H1 (cell line): Measurements from ENCODE around the gene RGS3. TPM values are rescaled to one million over a fixed set of nuclear protein-coding genes. Genes with fewer than 3 reads are reported as not detected.

Experiments
- CTCF ChIA-PET: fragments of 300-600 bp; sonication (Branson Sonifier 250); formaldehyde crosslinking; loops from one replicate; lab custom pipeline; 2021; ENCODE audit not compliant: partially characterized antibody; lab: Charles Lee
- POLR2A ChIA-PET: fragments of 300-600 bp; sonication (Branson Sonifier 250); formaldehyde crosslinking; loops from one replicate; lab custom pipeline; 2021; ENCODE audit warnings: inconsistent platforms; ENCODE audit not compliant: partially characterized antibody; lab: Charles Lee
- DNase-seq, 2 experiments: peaks; one replicate each; pipeline versions ENCODE4 v3.0.0 to v3.0.0-alpha.2; 2010 to 2022; ENCODE audit warnings: low spot score in 2 of 2, low read depth in 1 of 2, mixed read lengths in 1 of 2
- FAIRE-seq: peaks from 2 replicates; lab custom pipeline; 2011; peaks lifted over from hg19 to GRCh38; lab: Jason Lieb, UNC
- H2AFZ ChIP-seq: 2 replicates; pipeline ENCODE4 v1.8.1; 2012; ENCODE audit warnings: low read length, inconsistent platforms
- H2AK5ac ChIP-seq: 2 replicates; pipeline ENCODE4 v1.6.1; 2013; ENCODE audit warnings: low read depth, low read length
- H2BK120ac ChIP-seq: replicated peaks from 2 replicates; pipeline ENCODE3; 2013; ENCODE audit warnings: low read depth, low read length, inconsistent platforms
- H2BK12ac ChIP-seq: 2 replicates; pipeline ENCODE4 v1.6.1; 2013; ENCODE audit warnings: low read depth, low read length
- H2BK15ac ChIP-seq: 2 replicates; pipeline ENCODE4 v1.6.1; 2013; ENCODE audit warnings: low read length
- H2BK20ac ChIP-seq: 2 replicates; pipeline ENCODE4 v1.6.1; 2013; ENCODE audit warnings: low read length
- H2BK5ac ChIP-seq: 2 replicates; pipeline ENCODE4 v1.6.1; 2013; ENCODE audit warnings: low read depth, low read length
- H3K14ac ChIP-seq: 2 replicates; pipeline ENCODE4 v1.6.1; 2013; ENCODE audit warnings: inconsistent platforms; ENCODE audit not compliant: insufficient read length
- H3K18ac ChIP-seq: 2 replicates; pipeline ENCODE4 v1.6.1; 2013; ENCODE audit warnings: low read length; ENCODE audit errors: extremely low read depth
- H3K23ac ChIP-seq: 2 replicates; pipeline ENCODE4 v1.6.1; 2013; ENCODE audit warnings: inconsistent platforms; ENCODE audit not compliant: insufficient read length
- H3K23me2 ChIP-seq: 2 replicates; pipeline ENCODE4 v1.6.1; 2013; ENCODE audit warnings: low read depth, low read length
- H3K27ac ChIP-seq: 2 replicates; pipeline ENCODE4 v1.6.1; 2011; ENCODE audit warnings: low read depth, low read length, inconsistent platforms
- H3K27me3 ChIP-seq, 4 experiments: replicated peaks in 1 of 4; 1 replicate in 1 of 4; 2 replicates in 3 of 4; pipeline versions ENCODE4 v1.6.1 to v1.8.1; 2011 to 2013; ENCODE audit warnings: low read length in 3 of 4, mild to moderate bottlenecking in 3 of 4, inconsistent platforms in 2 of 4, mixed read lengths in 2 of 4, moderate library complexity in 1 of 4; ENCODE audit not compliant: control insufficient read depth in 3 of 4, insufficient read depth in 3 of 4; ENCODE audit errors: extremely low read depth in 1 of 4
- H3K36me3 ChIP-seq, 4 experiments: 2 replicates each; pipeline versions ENCODE4 v1.6.1 to v1.8.1; 2011 to 2013; ENCODE audit warnings: mild to moderate bottlenecking in 4 of 4, low read length in 3 of 4, moderate library complexity in 2 of 4, control low read depth in 1 of 4, inconsistent platforms in 1 of 4; ENCODE audit not compliant: insufficient read depth in 4 of 4, control insufficient read depth in 2 of 4
- H3K4ac ChIP-seq: replicated peaks from 2 replicates; pipeline ENCODE3; 2013; ENCODE audit warnings: low read length, low read depth, mixed read lengths, inconsistent platforms; ENCODE audit not compliant: insufficient read length
- H3K4me1 ChIP-seq, 4 experiments: replicated peaks in 1 of 4; 1 replicate in 1 of 4; 2 replicates in 3 of 4; pipeline versions ENCODE4 v1.6.1 to v1.8.1; 2011 to 2013; ENCODE audit warnings: low read length in 3 of 4, inconsistent platforms in 2 of 4, mixed read lengths in 1 of 4; ENCODE audit not compliant: insufficient read depth in 4 of 4, control insufficient read depth in 3 of 4
- H3K4me2 ChIP-seq, 2 experiments: 2 replicates each; pipeline versions ENCODE4 v1.6.1 to v1.8.1; 2011 to 2013; ENCODE audit warnings: low read depth in 2 of 2, low read length in 2 of 2, control low read depth in 1 of 2, inconsistent platforms in 1 of 2, mild to moderate bottlenecking in 1 of 2; ENCODE audit not compliant: insufficient read depth in 1 of 2
- H3K4me3 ChIP-seq, 4 experiments: fragments of 200-600, 300-600 bp in 1 of 4; sonication (generic), shearing (Covaris generic), sonication (Bioruptor Twin) in 1 of 4; 2 replicates each; pipeline versions ENCODE4 v1.5.1 to v1.8.1; 2011 to 2016; ENCODE audit warnings: low read length in 4 of 4, low read depth in 3 of 4, control low read depth in 2 of 4, inconsistent platforms in 2 of 4, mild to moderate bottlenecking in 2 of 4, mixed read lengths in 1 of 4, moderate library complexity in 1 of 4; ENCODE audit not compliant: insufficient read depth in 2 of 4; ENCODE audit errors: extremely low read depth in 1 of 4
- H3K56ac ChIP-seq: replicated peaks from 2 replicates; pipeline ENCODE3; 2013; ENCODE audit warnings: low read depth, mild to moderate bottlenecking, mixed read lengths, low read length, inconsistent platforms; ENCODE audit not compliant: insufficient read length
- H3K79me1 ChIP-seq: 2 replicates; pipeline ENCODE4 v1.6.1; 2013; ENCODE audit warnings: low read depth, low read length, control low read depth
- H3K79me2 ChIP-seq, 2 experiments: 2 replicates each; pipeline versions ENCODE4 v1.6.1 to v1.8.1; 2012 to 2013; ENCODE audit warnings: low read length in 2 of 2, mild to moderate bottlenecking in 2 of 2, inconsistent platforms in 1 of 2; ENCODE audit not compliant: insufficient read depth in 2 of 2, control insufficient read depth in 1 of 2
- H3K9ac ChIP-seq, 4 experiments: replicated peaks in 1 of 4; 1 replicate in 1 of 4; 2 replicates in 3 of 4; pipeline versions ENCODE4 v1.6.1 to v1.8.1; 2011 to 2013; ENCODE audit warnings: low read depth in 3 of 4, low read length in 3 of 4, control low read depth in 2 of 4, mild to moderate bottlenecking in 2 of 4, moderate library complexity in 2 of 4, inconsistent platforms in 1 of 4; ENCODE audit errors: extremely low read depth in 1 of 4
- H3K9me3 ChIP-seq, 2 experiments: 2 replicates each; pipeline versions ENCODE4 v1.6.1 to v1.8.1; 2012 to 2013; ENCODE audit warnings: mild to moderate bottlenecking in 2 of 2, moderate library complexity in 2 of 2, control low read depth in 1 of 2, inconsistent platforms in 1 of 2, low read depth in 1 of 2, low read length in 1 of 2, mixed read lengths in 1 of 2; ENCODE audit not compliant: insufficient read depth in 2 of 2
- H4K20me1 ChIP-seq, 2 experiments: replicated peaks in 1 of 2; 2 replicates each; pipeline versions ENCODE3 to v1.8.1; 2011 to 2013; ENCODE audit warnings: inconsistent platforms in 2 of 2, low read length in 2 of 2, mild to moderate bottlenecking in 1 of 2; ENCODE audit not compliant: insufficient read depth in 2 of 2, control insufficient read depth in 1 of 2
- H4K5ac ChIP-seq: 2 replicates; pipeline ENCODE4 v1.6.1; 2013; ENCODE audit warnings: low read length, low read depth, mixed read lengths, inconsistent platforms; ENCODE audit not compliant: insufficient read length
- H4K8ac ChIP-seq: 2 replicates; pipeline ENCODE4 v1.8.0; 2013; ENCODE audit warnings: mild to moderate bottlenecking, moderate library complexity, low read length, inconsistent platforms; ENCODE audit not compliant: insufficient read depth; ENCODE audit errors: extremely low read depth
- H4K91ac ChIP-seq: replicated peaks from 2 replicates; pipeline ENCODE3; 2013; ENCODE audit warnings: low read length, mixed read lengths, inconsistent platforms; ENCODE audit not compliant: insufficient read length
- CHD2 ChIP-seq: IDR thresholded peaks from 2 replicates; pipeline ENCODE4 v1.6.1; 2012; ENCODE audit warnings: low read length, improper control_type of control experiment
- EZH2 ChIP-seq: fragments of 200-600 bp; sonication (generic); IDR thresholded peaks from 2 replicates; pipeline ENCODE4 v1.7.1; 2012; ENCODE audit warnings: low read depth, mild to moderate bottlenecking, moderate library complexity, low read length, inconsistent platforms; ENCODE audit not compliant: severe bottlenecking
- HDAC6 ChIP-seq: IDR thresholded peaks from one replicate; pipeline ENCODE4 v1.7.1; 2012; ENCODE audit warnings: low read depth, mild to moderate bottlenecking, inconsistent platforms, low read length, moderate library complexity
- JUND ChIP-seq: IDR thresholded peaks from 2 replicates; pipeline ENCODE4 v1.6.1; 2011; ENCODE audit warnings: mild to moderate bottlenecking, improper control_type of control experiment, low read length
- MAFK ChIP-seq: IDR thresholded peaks from 2 replicates; pipeline ENCODE4 v1.6.1; 2012; ENCODE audit warnings: low read depth, mild to moderate bottlenecking, improper control_type of control experiment, low read length
- NRF1 ChIP-seq: IDR thresholded peaks from 2 replicates; pipeline ENCODE4 v1.6.1; 2011; ENCODE audit warnings: mild to moderate bottlenecking, low read depth, low read length, improper control_type of control experiment
- POU5F1 ChIP-seq: IDR thresholded peaks from 2 replicates; pipeline ENCODE4 v1.6.1; 2011; ENCODE audit warnings: low read depth, mild to moderate bottlenecking, low read length, moderate library complexity
- SP1 ChIP-seq: IDR thresholded peaks from 2 replicates; pipeline ENCODE4 v1.6.1; 2011; ENCODE audit warnings: low read depth, low read length
- SP4 ChIP-seq: IDR thresholded peaks from 2 replicates; pipeline ENCODE4 v1.6.1; 2012; ENCODE audit warnings: low read length, inconsistent platforms
- SRF ChIP-seq: IDR thresholded peaks from 2 replicates; pipeline ENCODE4 v1.6.1; 2011; ENCODE audit warnings: mild to moderate bottlenecking, low read depth, low read length, moderate library complexity
- ZNF274 ChIP-seq: IDR thresholded peaks from 2 replicates; pipeline ENCODE4 v1.7.0; 2012; ENCODE audit warnings: low read length, borderline replicate concordance; ENCODE audit errors: extremely low read depth
- WGBS, 2 experiments: shearing (Covaris generic) in 1 of 2; methylation state at CpG; one replicate each; pipeline versions ENCODE4 v1.1.6 to v1.1.7; 2013 to 2015; ENCODE audit warnings: low lambda C conversion rate in 2 of 2, mixed read lengths in 2 of 2, inconsistent platforms in 1 of 2, low coverage in 1 of 2, missing lambda C conversion rate in 1 of 2; ENCODE audit not compliant: insufficient replicate concordance in 2 of 2, insufficient coverage in 1 of 2, insufficient read length in 1 of 2; ENCODE audit errors: extremely low coverage in 1 of 2, missing lambda C conversion rate in 1 of 2; 5-methylcytosine and 5-hydroxymethylcytosine counted together
- polyA plus RNA-seq, 7 experiments: library from polyadenylated mRNA; depleted of rRNA in 3 of 7; stranded (reverse) in 5 of 7; unstranded in 2 of 7; fragments of >200 nt in 5 of 7; fragments of 200-250 nt in 2 of 7; gene quantifications; 1 replicate in 5 of 7; 2 replicates in 1 of 7; 4 replicates in 1 of 7; pipeline versions ENCODE4 v1.2.1 to v1.2.3, GENCODE V29; 2011 to 2013; ENCODE audit warnings: missing spikeins in 2 of 7, mixed read lengths in 2 of 7
- total RNA-seq: library from RNA; stranded (reverse); fragmentation: NEBNext Ultra II Directional; extraction: Animal tissue kit (Norgen Biotek cat#: 25700); gene quantifications from 2 replicates; pipeline ENCODE4 v1.2.1, GENCODE V29; 2021
- TF ChIP-seq, protein P1 (sequence below), 3 experiments: IDR thresholded peaks; 1 replicate in 2 of 3; 2 replicates in 1 of 3; pipeline versions ENCODE4 v1.5.1 to v1.6.1; 2011; ENCODE audit warnings: low read length in 3 of 3, mild to moderate bottlenecking in 3 of 3, inconsistent platforms in 2 of 3, low read depth in 1 of 3, moderate library complexity in 1 of 3; ENCODE audit not compliant: insufficient read depth in 1 of 3; ENCODE audit errors: control extremely low read depth in 1 of 3

RGS3 gene
- total and polyA plus RNA-seq, 2 of the 8 experiments (the other 6 are each of a cell fraction or from before 2014, with no cell fraction given): 12.6 to 18.2 TPM

DNA sequence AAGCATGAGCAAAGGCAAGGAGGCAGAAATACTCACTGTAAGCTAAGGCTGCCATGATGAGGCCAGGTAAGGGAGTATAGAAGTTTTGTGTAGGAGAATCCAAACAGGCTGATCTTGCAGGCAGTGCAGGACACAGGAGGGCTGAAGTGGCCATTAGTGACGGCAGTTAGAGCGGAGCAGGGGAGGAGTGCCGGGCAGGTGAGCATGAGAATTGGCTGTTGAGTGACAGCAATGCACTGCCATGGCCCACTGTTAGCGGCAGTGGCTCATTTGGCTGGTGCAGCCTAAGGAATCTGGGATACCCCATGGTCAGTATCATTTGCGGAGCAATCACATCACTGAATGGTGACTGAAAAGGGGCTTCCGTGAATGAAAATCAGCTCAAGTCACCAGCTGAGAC is 22.8 kb downstream of the RGS3 start:
- H3K9me3 ChIP-seq: no peaks in the 10 kb centered on the region
- POLR2A ChIA-PET: no interaction called here
- TF ChIP-seq JUND (no peak), CHD2 (no peak), POU5F1 (no peak), MAFK (no peak), SP1 (no peak), SP4 (no peak), NRF1 (no peak), EZH2 (no peak), ZNF274 (no peak), SRF (no peak), HDAC6 (no peak)
- TF ChIP-seq, protein P1, sequence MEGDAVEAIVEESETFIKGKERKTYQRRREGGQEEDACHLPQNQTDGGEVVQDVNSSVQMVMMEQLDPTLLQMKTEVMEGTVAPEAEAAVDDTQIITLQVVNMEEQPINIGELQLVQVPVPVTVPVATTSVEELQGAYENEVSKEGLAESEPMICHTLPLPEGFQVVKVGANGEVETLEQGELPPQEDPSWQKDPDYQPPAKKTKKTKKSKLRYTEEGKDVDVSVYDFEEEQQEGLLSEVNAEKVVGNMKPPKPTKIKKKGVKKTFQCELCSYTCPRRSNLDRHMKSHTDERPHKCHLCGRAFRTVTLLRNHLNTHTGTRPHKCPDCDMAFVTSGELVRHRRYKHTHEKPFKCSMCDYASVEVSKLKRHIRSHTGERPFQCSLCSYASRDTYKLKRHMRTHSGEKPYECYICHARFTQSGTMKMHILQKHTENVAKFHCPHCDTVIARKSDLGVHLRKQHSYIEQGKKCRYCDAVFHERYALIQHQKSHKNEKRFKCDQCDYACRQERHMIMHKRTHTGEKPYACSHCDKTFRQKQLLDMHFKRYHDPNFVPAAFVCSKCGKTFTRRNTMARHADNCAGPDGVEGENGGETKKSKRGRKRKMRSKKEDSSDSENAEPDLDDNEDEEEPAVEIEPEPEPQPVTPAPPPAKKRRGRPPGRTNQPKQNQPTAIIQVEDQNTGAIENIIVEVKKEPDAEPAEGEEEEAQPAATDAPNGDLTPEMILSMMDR (IDR thresholded peaks at IDR 0.05; ENCODE audit: control extremely low read depth in 1 of 3, insufficient read depth in 1 of 3, low read depth in 1 of 3, low read length in 3 of 3): no peak

More for the DNA sequence above, 22.8 kb downstream of the RGS3 start:
- DNase-seq (no peak), FAIRE-seq (no peak)
- Histone ChIP-seq H3K18ac (no peak overlapping the region), H3K9ac (no peak overlapping the region), H4K20me1 (no peaks in the 10 kb centered on the region), H3K4me3 (no peak overlapping the region), H3K36me3 (peaks cover 0 to 3% (median 0%) of the 10 kb centered on the region in 4 experiments; a peak in 2 of 8 replicates), H2AFZ (no peak overlapping the region), H3K4me1 (no peaks in the 10 kb centered on the region), H4K5ac (no peak overlapping the region), H3K27ac (no peak overlapping the region), H2BK12ac (no peak overlapping the region), H2BK15ac (no peak overlapping the region), H3K56ac (no peak overlapping the region), H2BK120ac (no peak overlapping the region), H2BK20ac (no peak overlapping the region), H3K4me2 (no peak overlapping the region), H3K79me2 (no peaks in the 10 kb centered on the region), H4K8ac (no peak overlapping the region), H3K14ac (no peak overlapping the region), H3K79me1 (no peaks in the 10 kb centered on the region), H2BK5ac (no peak overlapping the region), H3K23ac (no peak overlapping the region), H4K91ac (no peak overlapping the region), H3K4ac (no peak overlapping the region), H3K23me2 (no peaks in the 10 kb centered on the region), H2AK5ac (no peak overlapping the region), H3K27me3 (no peaks in the 10 kb centered on the region)
- WGBS, 2 experiments: 92% methylated on average over 6 of the region's 6 CpGs; no CpG with 5 or more reads in 1 of the 2 experiments
- CTCF ChIA-PET: interaction anchor here (0.8 kb wide), 1 partner anchor 15 kb away, joined by 3 read pairs; no protein-coding TSS in a partner anchor
